Left kidney (tissue), 2 donors: Measurements from ENCODE around the gene NFKBIE. TPM values are rescaled to one million over a fixed set of nuclear protein-coding genes. Genes with fewer than 3 reads are reported as not detected.
A peak's percentile ranks its signal among the peaks of the same experiment; 100 is the strongest.

Source experiments
- DNase-seq: peaks from one replicate; pipeline ENCODE4 v3.0.0-alpha.2; 2013
- polyA plus RNA-seq: library from polyadenylated mRNA; unstranded; fragments of 120-200 nt; gene quantifications from one replicate; pipeline ENCODE4 v1.2.1, GENCODE V29; 2013; ENCODE audit not compliant: insufficient read length

Gene NFKBIE
- polyA plus RNA-seq, 1 donor = 9.6 TPM

DNA sequence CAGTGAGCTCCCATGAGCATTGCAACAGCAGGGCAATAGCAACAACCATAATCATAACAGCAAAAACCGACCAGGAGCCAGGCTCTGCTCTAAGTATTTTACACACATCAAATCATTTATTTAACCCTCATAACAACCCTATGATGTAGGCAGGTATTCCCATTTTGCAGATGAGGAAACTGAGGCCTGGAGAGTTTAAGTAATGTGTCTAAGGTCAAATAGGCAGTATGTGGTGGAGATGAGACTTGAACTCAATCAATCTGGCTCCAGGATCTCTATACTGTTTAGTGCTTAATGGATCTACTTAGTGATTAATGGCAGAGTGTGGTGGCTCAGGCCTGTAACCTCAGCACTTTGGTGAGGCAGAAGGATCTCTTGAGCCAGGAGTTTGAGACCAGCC is 8.3 kb upstream of the NFKBIE start:
- no peak for DNase-seq

DNA sequence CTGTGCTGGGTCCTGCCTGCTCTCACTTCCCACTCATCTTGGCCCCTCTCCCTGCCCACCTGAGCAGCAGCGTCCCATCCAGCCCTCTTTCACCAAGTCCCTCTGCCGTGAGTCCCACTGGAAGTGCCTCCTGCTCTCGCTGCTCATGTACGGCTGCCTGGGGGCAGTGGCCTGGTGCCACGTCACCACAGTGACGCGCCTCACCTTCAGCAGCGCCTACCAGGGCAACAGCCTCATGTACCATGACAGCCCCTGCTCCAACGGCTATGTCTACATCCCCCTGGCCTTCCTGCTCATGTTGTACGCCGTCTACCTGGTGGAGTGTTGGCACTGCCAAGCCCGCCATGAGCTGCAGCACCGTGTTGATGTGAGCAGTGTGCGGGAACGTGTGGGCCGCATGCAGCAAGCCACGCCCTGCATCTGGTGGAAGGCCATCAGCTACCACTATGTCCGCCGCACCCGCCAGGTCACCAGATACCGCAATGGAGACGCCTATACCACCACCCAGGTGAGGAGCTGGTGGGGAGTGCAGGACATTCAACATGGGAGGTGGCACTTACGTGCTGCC is 7.7 kb upstream of the NFKBIE start:
- no peak for DNase-seq

DNA sequence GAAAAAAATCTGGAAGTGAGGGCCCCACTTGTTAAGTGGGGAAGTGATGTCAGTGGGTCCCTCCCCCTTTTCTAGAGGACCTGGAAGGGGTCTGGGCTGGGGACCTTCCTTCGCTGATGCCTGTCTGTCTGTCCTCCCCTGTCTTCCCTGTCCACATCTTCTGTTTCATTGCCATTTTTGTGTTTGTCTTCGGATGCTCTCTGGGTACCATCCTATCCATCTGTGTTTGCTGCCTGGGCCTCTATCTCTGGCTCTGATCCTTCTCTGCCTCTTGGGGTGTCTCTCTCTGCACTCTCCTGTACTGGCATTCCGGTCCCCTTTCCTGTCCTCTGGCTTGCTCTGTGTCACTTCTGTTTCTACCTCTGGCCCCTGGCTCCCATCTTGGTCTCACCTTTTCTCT is 7.2 kb upstream of the NFKBIE start:
- no peak for DNase-seq

GRCh38 chr6:44271914-44272313 is 6.6 kb upstream of the NFKBIE start:
- DNase-seq = no peak

DNA sequence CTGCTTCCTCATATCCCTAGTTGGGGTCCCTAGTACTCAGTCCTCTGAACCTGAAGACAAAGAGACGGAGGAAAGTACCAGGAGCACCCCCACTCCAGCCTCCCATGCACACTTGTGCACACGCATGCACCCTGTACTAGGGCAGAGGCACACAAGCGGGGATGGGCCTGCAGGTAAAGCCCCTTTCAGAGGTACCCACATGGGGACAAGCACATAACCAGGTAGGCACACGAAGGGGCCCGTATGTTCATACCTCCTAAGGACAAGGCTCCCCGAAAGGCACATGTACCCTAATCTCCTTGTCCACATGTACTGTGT is 6.0 kb upstream of the NFKBIE start:
- no peak for DNase-seq

DNA sequence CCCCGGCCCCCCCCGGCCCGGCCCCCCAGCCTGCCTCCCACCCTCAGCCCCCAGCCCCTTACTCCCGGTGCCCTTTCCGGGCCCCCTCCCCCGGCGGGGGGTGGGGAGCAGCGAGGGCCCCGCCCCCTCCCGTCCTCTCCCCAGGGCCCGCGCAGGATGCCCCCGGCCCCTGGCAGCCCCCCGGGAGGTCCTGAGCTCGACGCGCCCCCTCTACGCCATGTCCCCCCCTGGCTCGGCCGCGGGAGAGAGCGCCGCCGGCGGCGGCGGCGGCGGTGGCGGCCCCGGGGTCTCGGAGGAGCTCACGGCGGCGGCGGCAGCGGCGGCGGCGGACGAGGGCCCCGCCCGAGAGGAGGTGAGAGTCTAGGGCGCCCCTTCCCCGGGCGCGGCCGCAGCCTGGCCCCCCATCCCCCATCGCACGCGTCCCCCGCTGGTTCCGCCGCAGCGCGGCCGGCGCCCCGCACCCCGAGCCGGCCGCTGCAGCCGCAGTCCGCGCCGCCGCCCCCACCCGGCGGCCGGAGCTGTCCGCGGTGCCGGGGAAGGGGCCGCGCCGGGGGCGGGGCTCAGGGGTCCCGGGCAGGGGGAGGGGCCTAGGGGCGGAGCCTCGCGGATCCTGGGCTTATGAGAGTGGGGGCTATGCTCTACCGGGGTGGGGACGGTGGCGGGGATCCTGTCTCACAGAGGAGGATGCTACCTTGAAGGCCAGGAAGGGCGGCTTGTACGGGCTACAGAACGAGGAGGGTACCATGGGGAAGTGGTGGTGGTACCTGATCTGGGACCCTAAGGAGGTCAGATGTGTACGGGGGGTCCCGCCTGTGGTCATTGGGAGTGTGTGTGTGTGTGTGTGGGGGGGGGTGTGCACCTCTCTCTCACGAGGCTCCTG is 5.4 kb upstream of the NFKBIE start:
- no peak for DNase-seq

GRCh38 chr6:44269921-44270525 is 4.7 kb upstream of the NFKBIE start, which contains the start of gene TMEM151B:
TMEM151B (plus strand) TSS chr6:44270450; CDS start chr6:44270743, 293 bp downstream.
- no peak for DNase-seq

DNA sequence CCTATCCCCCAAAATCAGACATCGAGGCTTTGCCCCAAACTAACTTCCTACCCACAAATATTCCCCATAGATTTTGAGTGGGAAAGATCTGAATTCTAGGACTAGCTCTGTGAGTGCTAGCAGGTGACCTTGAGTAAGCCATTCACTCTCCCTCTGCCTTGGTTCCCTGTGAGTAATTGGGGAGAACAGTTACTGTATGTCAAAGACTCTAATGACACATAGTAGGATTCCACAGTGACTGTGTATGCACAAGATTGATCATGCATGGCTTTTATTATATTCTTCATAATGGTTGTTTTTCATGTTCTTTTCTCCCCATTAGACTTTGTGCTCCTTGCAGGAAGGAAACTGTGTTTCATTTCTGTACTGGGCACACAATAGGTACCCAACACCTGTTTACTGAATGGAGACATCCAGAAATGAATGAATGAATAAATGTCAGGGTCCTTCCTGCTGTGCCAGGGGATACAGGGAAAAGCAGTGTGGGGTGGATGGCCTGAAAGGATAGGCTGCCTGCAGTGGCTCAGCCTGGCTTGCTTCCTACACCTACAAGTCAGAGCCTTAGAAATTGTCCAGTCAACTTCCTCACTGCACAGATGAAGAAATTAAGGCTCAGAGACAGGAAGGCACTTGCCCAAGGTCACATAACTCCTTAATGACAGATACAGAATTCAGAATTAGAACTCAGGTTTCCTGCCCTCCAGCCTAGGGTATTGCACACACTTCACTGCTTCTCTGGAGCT is 4.0 kb upstream of the NFKBIE start:
- no peak for DNase-seq

- DNase-seq = peak; percentile 62
Observed at GRCh38 chr6:44268095-44268628, 2.8 kb upstream of the NFKBIE start.

DNA sequence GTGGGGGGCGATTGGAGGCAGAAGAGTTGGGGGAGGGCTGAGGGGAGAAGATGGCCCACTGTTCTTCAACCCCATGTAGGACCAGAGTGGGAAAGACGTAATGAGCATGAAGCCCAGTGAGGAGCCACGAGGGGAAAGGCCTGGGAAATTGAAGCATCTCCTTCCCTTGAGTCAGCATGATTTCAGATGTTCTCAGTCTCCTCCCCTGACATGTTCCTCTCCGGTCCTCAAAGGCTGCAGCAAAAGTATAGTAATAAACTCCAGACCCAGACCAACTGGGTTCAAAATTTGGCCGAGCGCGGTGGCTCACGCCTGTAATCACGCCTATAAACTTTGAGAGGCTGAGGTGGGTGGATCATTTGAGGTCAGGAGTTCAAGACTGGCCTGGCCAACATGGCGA is 1.9 kb upstream of the NFKBIE start:
- DNase-seq = no peak

GRCh38 chr6:44266347-44266746 is 996 bp upstream of the NFKBIE start:
- no peak for DNase-seq

DNA sequence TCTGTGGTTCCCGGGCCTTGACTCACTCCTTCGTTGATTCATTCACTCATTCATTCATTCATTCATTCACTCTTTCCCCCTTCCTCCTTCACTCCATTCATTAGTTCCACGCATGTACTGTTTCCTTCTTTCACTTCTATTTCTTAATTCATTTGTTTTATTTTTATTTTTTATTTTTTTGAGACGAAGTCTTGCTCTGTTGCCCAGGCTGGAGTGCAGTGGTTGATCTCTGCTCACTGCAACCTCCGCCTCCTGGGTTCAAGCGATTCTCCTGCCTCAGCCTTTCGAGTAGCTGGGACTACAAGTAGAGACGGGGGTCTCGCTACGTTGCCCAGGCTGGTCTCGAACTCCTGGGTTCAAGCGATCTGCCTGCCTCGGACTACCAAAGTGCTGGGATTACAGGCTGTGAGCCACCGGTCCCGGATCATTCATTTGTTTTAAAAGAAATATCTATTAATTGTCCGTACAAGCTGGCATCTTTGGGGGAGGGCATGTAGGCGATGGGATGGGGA is 427 bp upstream of the NFKBIE start:
- DNase-seq = no peak

DNA sequence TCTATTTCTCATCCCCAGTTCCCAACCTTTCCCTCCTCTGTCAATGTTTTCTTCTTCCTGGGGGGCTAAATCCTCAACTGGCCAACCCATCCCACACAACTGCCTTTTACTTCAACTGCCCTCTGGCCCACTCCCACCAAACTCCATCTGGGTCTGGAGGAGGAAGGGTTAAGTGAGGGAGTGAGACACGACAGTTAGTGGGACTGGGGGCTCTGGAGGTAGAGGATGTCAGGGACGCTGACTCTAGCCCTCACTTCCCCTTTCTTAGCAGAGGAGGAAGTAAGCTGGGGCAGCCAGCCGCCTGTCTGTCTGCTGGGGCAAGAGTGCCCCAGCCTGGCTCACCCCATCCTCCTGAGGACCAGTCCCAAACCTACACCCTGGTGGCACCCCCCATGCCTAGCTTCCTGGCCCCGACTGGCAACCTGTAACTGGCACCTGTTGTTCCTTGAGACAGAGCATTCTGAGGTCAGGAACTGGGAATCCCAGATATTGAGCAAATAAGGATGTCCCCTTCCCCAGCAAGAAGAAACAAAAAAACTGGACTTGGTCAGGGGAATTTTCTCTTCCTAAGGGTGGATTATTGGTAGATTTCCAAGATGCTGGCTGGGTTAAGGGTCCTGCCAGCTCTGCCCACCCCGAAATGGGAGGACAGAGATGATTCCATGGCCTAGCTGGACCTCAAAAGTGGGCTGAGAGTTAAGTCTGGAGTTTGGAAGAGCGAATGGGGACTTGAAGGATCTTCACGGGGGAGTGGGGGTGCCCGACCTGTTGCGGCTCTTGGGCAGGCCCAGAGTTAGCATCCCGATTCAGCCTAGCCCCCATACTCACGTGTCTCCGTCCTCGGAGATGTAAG is 971 bp downstream of the NFKBIE start:
- no peak for DNase-seq

GRCh38 chr6:44263354-44264100 is 1.8 kb downstream of the NFKBIE start:
- no peak for DNase-seq

DNA sequence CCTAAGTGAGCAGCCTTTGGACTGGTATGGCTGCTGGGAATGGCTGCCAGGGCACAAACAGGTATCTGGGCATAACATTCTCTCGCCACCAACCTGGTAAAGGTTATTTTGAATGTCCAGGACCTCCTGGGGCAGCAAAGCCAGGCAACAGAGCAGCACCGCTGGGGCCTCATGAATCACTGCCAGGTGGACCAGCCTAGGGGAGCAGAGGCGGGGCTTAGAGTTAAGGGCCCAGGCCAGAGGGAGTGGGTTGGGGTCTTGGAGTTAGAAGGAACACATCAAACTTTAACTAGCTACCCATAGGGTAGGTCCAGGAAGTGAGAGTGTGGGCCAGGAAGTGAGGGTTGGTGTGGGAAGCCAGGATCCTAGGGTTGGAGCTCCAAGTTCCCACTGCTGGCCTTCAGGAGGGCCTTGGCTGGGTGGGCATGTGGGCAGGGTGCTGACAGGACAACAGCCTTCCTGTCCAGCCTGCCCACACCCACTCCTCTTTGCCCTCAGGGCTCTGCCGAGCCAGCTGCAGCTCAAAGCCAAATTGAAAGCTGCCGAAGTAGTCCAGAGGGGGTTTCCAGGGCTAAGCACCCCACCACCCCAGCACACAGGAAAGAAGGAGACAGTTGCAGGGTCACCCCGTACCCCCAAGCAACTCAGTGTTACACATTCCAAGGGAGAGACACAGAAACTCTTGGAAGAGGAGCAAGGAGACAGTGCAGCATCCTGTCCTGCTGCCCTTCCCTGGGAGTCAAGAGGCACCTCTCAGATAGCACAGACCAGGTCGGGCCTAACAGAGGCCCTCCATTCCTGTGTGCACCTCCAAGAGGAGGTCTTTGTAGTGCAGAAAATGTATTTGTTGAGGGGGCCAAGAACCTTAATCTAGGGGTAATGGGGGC is 2.6 kb downstream of the NFKBIE start:
- no peak for DNase-seq

- no peak for DNase-seq
Observed at GRCh38 chr6:44261581-44261980, 3.8 kb downstream of the NFKBIE start.

GRCh38 chr6:44260451-44261297 is 4.7 kb downstream of the NFKBIE start:
- no peak for DNase-seq

DNA sequence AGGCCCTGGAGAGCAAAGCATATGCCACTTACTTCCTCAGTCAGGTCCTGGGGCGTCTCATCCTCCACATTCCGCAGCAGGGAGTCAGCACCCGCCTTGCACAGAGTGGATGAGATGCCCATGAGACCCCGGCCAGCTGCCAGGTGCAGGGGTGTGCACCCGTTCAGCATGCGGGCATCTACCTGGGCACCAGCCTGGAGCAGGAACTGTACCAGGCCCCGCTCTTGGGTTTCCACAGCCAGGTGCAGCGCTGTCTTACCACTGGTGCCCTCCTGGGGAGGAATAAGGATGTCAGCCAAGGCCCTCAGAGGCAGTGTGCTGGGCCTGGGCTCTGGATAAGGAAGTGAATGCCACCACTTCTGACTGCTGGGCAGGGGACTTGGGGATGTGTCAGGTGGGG is 5.3 kb downstream of the NFKBIE start:
- DNase-seq = no peak

- no peak for DNase-seq
Observed at GRCh38 chr6:44258921-44259320, 6.4 kb downstream of the NFKBIE start.
